ENCODE measurements around the gene ARHGAP27.

The ARHGAP27 gene

GRCh38 chr17:45429339-45430005, 3.2 kb downstream of the ARHGAP27 start:
- no peak overlapping the region for H3K4me3 ChIP-seq (ENCODE audit: low read length)
- no peak for DNase-seq (ENCODE audit: low read depth)

GRCh38 chr17:45428931-45429338, 3.7 kb downstream of the ARHGAP27 start:
- no peak overlapping the region for H3K4me3 ChIP-seq (ENCODE audit: low read length)
- DNase-seq (ENCODE audit: low read depth), result no peak
- no peak for TF ChIP-seq CTCF (conservative IDR thresholded peaks at IDR 0.05; ENCODE audit: low read length)

More at GRCh38 chr17:45429339-45430005, 3.2 kb downstream of the ARHGAP27 start:
- no peak for TF ChIP-seq CTCF (conservative IDR thresholded peaks at IDR 0.05; ENCODE audit: low read length)

GRCh38 chr17:45428050-45428617, 4.5 kb downstream of the ARHGAP27 start:
- TF ChIP-seq CTCF (conservative IDR thresholded peaks at IDR 0.05; ENCODE audit: low read length), result peak; percentile 79
- H3K4me3 ChIP-seq (ENCODE audit: low read length), result no peak overlapping the region
- DNase-seq (ENCODE audit: low read depth), result peak; percentile 45

- no peak for TF ChIP-seq CTCF (conservative IDR thresholded peaks at IDR 0.05; ENCODE audit: low read length)
- H3K4me3 ChIP-seq (ENCODE audit: low read length), result no peak overlapping the region
- no peak for DNase-seq (ENCODE audit: low read depth)
Observed at GRCh38 chr17:45427181-45427835, 5.4 kb downstream of the ARHGAP27 start.

GRCh38 chr17:45426561-45426960, 6.1 kb downstream of the ARHGAP27 start:
- H3K4me3 ChIP-seq (ENCODE audit: low read length), result no peak overlapping the region
- TF ChIP-seq CTCF (conservative IDR thresholded peaks at IDR 0.05; ENCODE audit: low read length), result no peak
- DNase-seq (ENCODE audit: low read depth), result no peak

- TF ChIP-seq CTCF (conservative IDR thresholded peaks at IDR 0.05; ENCODE audit: low read length), result no peak
- DNase-seq (ENCODE audit: low read depth), result no peak
- H3K4me3 ChIP-seq (ENCODE audit: low read length), result no peak overlapping the region
Observed at GRCh38 chr17:45425984-45426413, 6.7 kb downstream of the ARHGAP27 start.
